ENCODE data around the gene ZNF837.
"Not testable (repeated sequence)": the region's sequence is repeated elsewhere in the genome, so short reads cannot be mapped to it uniquely, and the experiment has no call there.

ZNF837 gene

GRCh38 chr19:58380037-58380661 is 681 bp downstream of the ZNF837 start:
- no peaks in the 10 kb centered on the region for H3K9me3 ChIP-seq (ENCODE audit: low read length)
- no peaks in the 10 kb centered on the region for H3K36me3 ChIP-seq (ENCODE audit: insufficient read depth, low read length)
- H3K4me1 ChIP-seq (ENCODE audit: insufficient read depth, low read length), result peaks cover 16% of the 10 kb centered on the region
- H3K27ac ChIP-seq (ENCODE audit: low read depth, low read length), result peak overlapping the region; percentile 95
- peak overlapping the region; percentile 23 for H3K9ac ChIP-seq (ENCODE audit: low read length)
- no peaks in the 10 kb centered on the region for H3K27me3 ChIP-seq (ENCODE audit: control insufficient read depth in 1 of 2, insufficient read depth in 2 of 2, low read length in 2 of 2)
- peak overlapping the region; percentile 85 to 91 for H3K4me3 ChIP-seq (ENCODE audit: low read depth in 1 of 2, low read length in 2 of 2)

GRCh38 chr19:58379246-58379645 is 1.6 kb downstream of the ZNF837 start:
- Histone ChIP-seq H3K4me3 (ENCODE audit: low read depth in 1 of 2, low read length in 2 of 2) (no peak overlapping the region), H3K27me3 (ENCODE audit: control insufficient read depth in 1 of 2, insufficient read depth in 2 of 2, low read length in 2 of 2) (no peaks in the 10 kb centered on the region), H3K36me3 (ENCODE audit: insufficient read depth, low read length) (no peaks in the 10 kb centered on the region), H3K4me1 (ENCODE audit: insufficient read depth, low read length) (peaks cover 16% of the 10 kb centered on the region), H3K9me3 (ENCODE audit: low read length) (no peaks in the 10 kb centered on the region), H3K9ac (ENCODE audit: low read length) (no peak overlapping the region), H3K27ac (ENCODE audit: low read depth, low read length) (no peak overlapping the region)

GRCh38 chr19:58376724-58377123 is 4.1 kb downstream of the ZNF837 start:
- H3K27ac ChIP-seq (ENCODE audit: low read depth, low read length); H3K27me3 ChIP-seq (ENCODE audit: control insufficient read depth in 1 of 2, insufficient read depth in 2 of 2, low read length in 2 of 2); H3K36me3 ChIP-seq (ENCODE audit: insufficient read depth, low read length); H3K9me3 ChIP-seq (ENCODE audit: low read length); H3K4me3 ChIP-seq (ENCODE audit: low read depth in 1 of 2, low read length in 2 of 2); H3K9ac ChIP-seq (ENCODE audit: low read length): not testable (repeated sequence)
- H3K4me1 ChIP-seq (ENCODE audit: insufficient read depth, low read length), result peaks cover 11% of the 10 kb centered on the region

GRCh38 chr19:58374200-58374599 is 6.6 kb downstream of the ZNF837 start:
- H3K27ac ChIP-seq (ENCODE audit: low read depth, low read length), result no peak overlapping the region
- H3K9me3 ChIP-seq (ENCODE audit: low read length), result no peaks in the 10 kb centered on the region
- no peaks in the 10 kb centered on the region for H3K36me3 ChIP-seq (ENCODE audit: insufficient read depth, low read length)
- no peak overlapping the region for H3K9ac ChIP-seq (ENCODE audit: low read length)
- no peaks in the 10 kb centered on the region for H3K27me3 ChIP-seq (ENCODE audit: control insufficient read depth in 1 of 2, insufficient read depth in 2 of 2, low read length in 2 of 2)
- no peaks in the 10 kb centered on the region for H3K4me1 ChIP-seq (ENCODE audit: insufficient read depth, low read length)
- H3K4me3 ChIP-seq (ENCODE audit: low read depth in 1 of 2, low read length in 2 of 2), result no peak overlapping the region

GRCh38 chr19:58372311-58373133 is 8.3 kb downstream of the ZNF837 start:
- H3K27me3 ChIP-seq (ENCODE audit: control insufficient read depth in 1 of 2, insufficient read depth in 2 of 2, low read length in 2 of 2), result peaks cover 0 to 6% of the 10 kb centered on the region in 2 donors
- no peaks in the 10 kb centered on the region for H3K9me3 ChIP-seq (ENCODE audit: low read length)
- H3K9ac ChIP-seq (ENCODE audit: low read length), result no peak overlapping the region
- H3K4me3 ChIP-seq (ENCODE audit: low read depth in 1 of 2, low read length in 2 of 2), result no peak overlapping the region
- H3K27ac ChIP-seq (ENCODE audit: low read depth, low read length), result no peak overlapping the region
- H3K4me1 ChIP-seq (ENCODE audit: insufficient read depth, low read length), result no peaks in the 10 kb centered on the region
- H3K36me3 ChIP-seq (ENCODE audit: insufficient read depth, low read length), result no peaks in the 10 kb centered on the region

GRCh38 chr19:58368561-58369360 is 12.1 kb downstream of the ZNF837 start:
- no peak overlapping the region for H3K27ac ChIP-seq (ENCODE audit: low read depth, low read length)
- H3K4me3 ChIP-seq (ENCODE audit: low read depth in 1 of 2, low read length in 2 of 2), result no peak overlapping the region
- H3K36me3 ChIP-seq (ENCODE audit: insufficient read depth, low read length), result no peaks in the 10 kb centered on the region
- H3K9me3 ChIP-seq (ENCODE audit: low read length), result no peaks in the 10 kb centered on the region
- H3K27me3 ChIP-seq (ENCODE audit: control insufficient read depth in 1 of 2, insufficient read depth in 2 of 2, low read length in 2 of 2), result peaks cover 0 to 18% of the 10 kb centered on the region in 2 donors
- no peak overlapping the region for H3K9ac ChIP-seq (ENCODE audit: low read length)
- H3K4me1 ChIP-seq (ENCODE audit: insufficient read depth, low read length), result no peaks in the 10 kb centered on the region

- H3K27ac ChIP-seq (ENCODE audit: low read depth, low read length), result no peak overlapping the region
- H3K9me3 ChIP-seq (ENCODE audit: low read length), result no peaks in the 10 kb centered on the region
- H3K36me3 ChIP-seq (ENCODE audit: insufficient read depth, low read length), result no peaks in the 10 kb centered on the region
- H3K4me1 ChIP-seq (ENCODE audit: insufficient read depth, low read length), result no peaks in the 10 kb centered on the region
- peaks cover 0 to 18% of the 10 kb centered on the region in 2 donors for H3K27me3 ChIP-seq (ENCODE audit: control insufficient read depth in 1 of 2, insufficient read depth in 2 of 2, low read length in 2 of 2)
- no peak overlapping the region for H3K4me3 ChIP-seq (ENCODE audit: low read depth in 1 of 2, low read length in 2 of 2)
- no peak overlapping the region for H3K9ac ChIP-seq (ENCODE audit: low read length)
Measured at GRCh38 chr19:58367698-58368454, 13.0 kb downstream of the ZNF837 start.

GRCh38 chr19:58366585-58367430 is 14.0 kb downstream of the ZNF837 start:
- H3K27me3 ChIP-seq (ENCODE audit: control insufficient read depth in 1 of 2, insufficient read depth in 2 of 2, low read length in 2 of 2), result peaks cover 0 to 18% of the 10 kb centered on the region in 2 donors
- no peaks in the 10 kb centered on the region for H3K4me1 ChIP-seq (ENCODE audit: insufficient read depth, low read length)
- H3K36me3 ChIP-seq (ENCODE audit: insufficient read depth, low read length), result no peaks in the 10 kb centered on the region
- H3K9ac ChIP-seq (ENCODE audit: low read length), result no peak overlapping the region
- no peak overlapping the region for H3K27ac ChIP-seq (ENCODE audit: low read depth, low read length)
- H3K9me3 ChIP-seq (ENCODE audit: low read length), result no peaks in the 10 kb centered on the region
- no peak overlapping the region for H3K4me3 ChIP-seq (ENCODE audit: low read depth in 1 of 2, low read length in 2 of 2)

GRCh38 chr19:58364146-58364545 is 16.7 kb downstream of the ZNF837 start:
- no peak overlapping the region for H3K27ac ChIP-seq (ENCODE audit: low read depth, low read length)
- H3K9me3 ChIP-seq (ENCODE audit: low read length), result no peaks in the 10 kb centered on the region
- H3K4me3 ChIP-seq (ENCODE audit: low read depth in 1 of 2, low read length in 2 of 2), result no peak overlapping the region
- H3K27me3 ChIP-seq (ENCODE audit: control insufficient read depth in 1 of 2, insufficient read depth in 2 of 2, low read length in 2 of 2), result peaks cover 0 to 18% of the 10 kb centered on the region in 2 donors
- no peaks in the 10 kb centered on the region for H3K36me3 ChIP-seq (ENCODE audit: insufficient read depth, low read length)
- H3K9ac ChIP-seq (ENCODE audit: low read length), result no peak overlapping the region
- no peaks in the 10 kb centered on the region for H3K4me1 ChIP-seq (ENCODE audit: insufficient read depth, low read length)

GRCh38 chr19:58362272-58362994 is 18.4 kb downstream of the ZNF837 start, which contains the start of gene ZNF497:
Gene ZNF497 (minus strand): TSS chr19:58362751. CDS start chr19:58357635, 5,116 bp downstream.
- Histone ChIP-seq H3K9me3 (ENCODE audit: low read length) (no peaks in the 10 kb centered on the region), H3K4me3 (ENCODE audit: low read depth in 1 of 2, low read length in 2 of 2) (peak within 1 kb of the TSS; percentile 83 to 99), H3K27ac (ENCODE audit: low read depth, low read length) (peak within 1 kb of the TSS; percentile 59), H3K27me3 (ENCODE audit: control insufficient read depth in 1 of 2, insufficient read depth in 2 of 2, low read length in 2 of 2) (peaks cover 0 to 18% of the 10 kb centered on the region in 2 donors), H3K9ac (ENCODE audit: low read length) (peak within 1 kb of the TSS; percentile 96), H3K36me3 (ENCODE audit: insufficient read depth, low read length) (no peaks in the 10 kb centered on the region), H3K4me1 (ENCODE audit: insufficient read depth, low read length) (no peaks in the 10 kb centered on the region)
